Endodermal cell (in vitro differentiated cells): Measurements from ENCODE around the gene IMMP2L. TPM values are rescaled to one million over a fixed set of nuclear protein-coding genes. Genes with fewer than 3 reads are reported as not detected.

ENCODE experiments used
- DNase-seq: peaks from one replicate; pipeline ENCODE4 v3.0.0-alpha.2; 2017
- H3K27ac ChIP-seq: 2 replicates; pipeline ENCODE4 v1.5.1; 2013; ENCODE audit warnings: mild to moderate bottlenecking, low read depth, low read length, moderate library complexity
- H3K27me3 ChIP-seq: 2 replicates; pipeline ENCODE4 v1.6.1; 2013; ENCODE audit warnings: mild to moderate bottlenecking, low read length, moderate library complexity; ENCODE audit not compliant: insufficient read depth, control insufficient read depth, poor library complexity, severe bottlenecking
- H3K36me3 ChIP-seq: 2 replicates; pipeline ENCODE4 v1.7.0; 2013; ENCODE audit warnings: mild to moderate bottlenecking, low read length, moderate library complexity; ENCODE audit not compliant: control insufficient read depth, insufficient read depth
- H3K4me1 ChIP-seq: one replicate; pipeline ENCODE4 v1.7.0; 2013; ENCODE audit warnings: low read length; ENCODE audit not compliant: control insufficient read depth, insufficient read depth
- H3K4me3 ChIP-seq: 2 replicates; pipeline ENCODE4 v1.5.1; 2013; ENCODE audit warnings: mild to moderate bottlenecking, low read length, moderate library complexity
- H3K9ac ChIP-seq: 2 replicates; pipeline ENCODE4 v1.6.1; 2013; ENCODE audit warnings: mild to moderate bottlenecking, low read length, moderate library complexity; ENCODE audit not compliant: poor library complexity, severe bottlenecking; ENCODE audit errors: extremely low read depth
- H3K9me3 ChIP-seq: 2 replicates; pipeline ENCODE4 v1.6.1; 2013; ENCODE audit warnings: mild to moderate bottlenecking, low read length, moderate library complexity; ENCODE audit not compliant: control insufficient read depth
- H3K27ac Mint-ChIP-seq: 2 replicates; pipeline ENCODE4 v1.8.0; 2020; ENCODE audit warnings: mixed read lengths
- H3K27me3 Mint-ChIP-seq: 2 replicates; pipeline ENCODE4 v1.8.0; 2021; ENCODE audit warnings: mild to moderate bottlenecking, mixed read lengths; ENCODE audit not compliant: insufficient read depth
- H3K36me3 Mint-ChIP-seq: 2 replicates; pipeline ENCODE4 v1.8.0; 2020; ENCODE audit warnings: low read depth, mixed read lengths
- H3K4me1 Mint-ChIP-seq: 2 replicates; pipeline ENCODE4 v1.8.0; 2020; ENCODE audit warnings: mixed read lengths
- H3K4me3 Mint-ChIP-seq: 2 replicates; pipeline ENCODE4 v1.8.0; 2020; ENCODE audit warnings: mild to moderate bottlenecking, moderate library complexity, mixed read lengths
- H3K9me3 Mint-ChIP-seq: 2 replicates; pipeline ENCODE4 v1.8.0; 2020; ENCODE audit warnings: mild to moderate bottlenecking, mixed read lengths
- CTCF ChIP-seq: fragments of 200-600 bp; sonication (generic); conservative IDR thresholded peaks from 2 replicates; pipeline ENCODE4 v1.5.0; 2021; ENCODE audit warnings: antibody characterized with exemption, mild to moderate bottlenecking
- WGBS, 2 experiments: methylation state at CpG; one replicate each; pipeline versions ENCODE4 v1.1.5 to v1.1.7; 2013; ENCODE audit warnings: missing lambda C conversion rate in 2 of 2, mixed read lengths in 1 of 2; ENCODE audit not compliant: insufficient coverage in 1 of 2, insufficient read length in 1 of 2; 5-methylcytosine and 5-hydroxymethylcytosine counted together
- total RNA-seq, 2 donors: library from RNA; stranded (reverse); fragmentation: NEBNext Ultra II Directional in 1 of 2; extraction: Animal tissue kit (Norgen Biotek cat#: 25700) in 1 of 2; gene quantifications; 2 replicates in 1 of 2; 3 replicates in 1 of 2; pipeline ENCODE4 v1.2.1, GENCODE V29; 2021

The IMMP2L gene
- total RNA-seq, 2 donors from 2014 or later: 17.7 to 19.4 TPM

- Mint-ChIP-seq H3K9me3 (no peaks in the 10 kb centered on the region), H3K4me1 (peaks cover 12% of the 10 kb centered on the region), H3K36me3 (no peaks in the 10 kb centered on the region), H3K27ac (no peak overlapping the region), H3K4me3 (no peak overlapping the region), H3K27me3 (no peaks in the 10 kb centered on the region)
- H3K27ac ChIP-seq: no peak overlapping the region
- no peak for TF ChIP-seq CTCF
- H3K9ac ChIP-seq: no peak overlapping the region
- 93 to 100% methylated on average over 1 to 3 of the region's 3 CpGs for WGBS, 2 experiments
- H3K9me3 ChIP-seq: no peaks in the 10 kb centered on the region
- no peak overlapping the region for H3K4me3 ChIP-seq
- H3K4me1 ChIP-seq: no peaks in the 10 kb centered on the region
- H3K27me3 ChIP-seq: no peaks in the 10 kb centered on the region
- no peak for DNase-seq
- H3K36me3 ChIP-seq: no peaks in the 10 kb centered on the region
Measured at GRCh38 chr7:111162692-111163091, 399.6 kb downstream of the IMMP2L start.

DNA sequence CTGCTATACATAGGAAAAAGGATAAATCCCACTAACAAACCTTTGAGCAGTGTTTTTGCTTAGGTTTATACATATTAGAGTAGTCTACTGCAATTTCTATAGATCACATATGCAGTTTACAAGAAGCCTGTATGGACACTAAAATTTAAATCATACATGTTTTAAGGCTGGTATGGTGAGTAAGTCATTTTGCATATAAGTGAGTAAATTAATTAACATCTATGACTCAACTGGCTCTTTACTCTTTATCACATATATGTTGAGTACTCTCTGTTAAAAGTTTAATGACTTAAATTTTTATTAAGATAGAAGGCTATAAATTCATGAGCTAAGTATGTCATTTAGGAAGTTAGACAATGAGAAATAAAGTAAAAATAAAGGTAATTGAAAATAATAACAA, 402.0 kb downstream of the IMMP2L start:
- Histone ChIP-seq H3K27ac (no peak overlapping the region), H3K9me3 (no peaks in the 10 kb centered on the region), H3K9ac (no peak overlapping the region), H3K36me3 (no peaks in the 10 kb centered on the region), H3K4me1 (no peaks in the 10 kb centered on the region), H3K4me3 (no peak overlapping the region), H3K27me3 (no peaks in the 10 kb centered on the region)
- no peaks in the 10 kb centered on the region for H3K9me3 Mint-ChIP-seq
- H3K27ac Mint-ChIP-seq: no peak overlapping the region
- H3K27me3 Mint-ChIP-seq: no peaks in the 10 kb centered on the region
- DNase-seq: no peak
- H3K36me3 Mint-ChIP-seq: no peaks in the 10 kb centered on the region
- H3K4me3 Mint-ChIP-seq: no peak overlapping the region
- no peak for TF ChIP-seq CTCF
- H3K4me1 Mint-ChIP-seq: peaks cover 4% of the 10 kb centered on the region

- Mint-ChIP-seq H3K4me3 (no peak overlapping the region), H3K27me3 (no peaks in the 10 kb centered on the region), H3K4me1 (peaks cover 4% of the 10 kb centered on the region), H3K27ac (no peak overlapping the region), H3K36me3 (no peaks in the 10 kb centered on the region), H3K9me3 (no peaks in the 10 kb centered on the region)
- Histone ChIP-seq H3K27me3 (no peaks in the 10 kb centered on the region), H3K9me3 (no peaks in the 10 kb centered on the region), H3K4me3 (no peak overlapping the region), H3K4me1 (no peaks in the 10 kb centered on the region), H3K36me3 (no peaks in the 10 kb centered on the region), H3K9ac (no peak overlapping the region), H3K27ac (no peak overlapping the region)
- no peak for DNase-seq
- TF ChIP-seq CTCF: no peak
Measured at GRCh38 chr7:111159426-111159825, 402.9 kb downstream of the IMMP2L start.
